Myocyte (in vitro differentiated cells): Measurements from ENCODE around the gene CYB5R3. TPM values are rescaled to one million over a fixed set of nuclear protein-coding genes. Genes with fewer than 3 reads are reported as not detected.
"Not testable (repeated sequence)": the region's sequence is repeated elsewhere in the genome, so short reads cannot be mapped to it uniquely, and the experiment has no call there.

Experiments used
- DNase-seq: peaks from one replicate; pipeline ENCODE4 v3.0.0-alpha.2; 2012; ENCODE audit warnings: low read depth
- total RNA-seq: library from RNA; depleted of rRNA; stranded (reverse); fragments of >200 nt; gene quantifications from 2 replicates; pipeline ENCODE4 v1.2.3, GENCODE V29; 2014

Gene CYB5R3
- total RNA-seq, 1 donor from 2014 or later: 237 TPM

- DNase-seq: not testable (repeated sequence)
Observed at GRCh38 chr22:42575996-42576574, 73.1 kb downstream of the CYB5R3 start.

DNA sequence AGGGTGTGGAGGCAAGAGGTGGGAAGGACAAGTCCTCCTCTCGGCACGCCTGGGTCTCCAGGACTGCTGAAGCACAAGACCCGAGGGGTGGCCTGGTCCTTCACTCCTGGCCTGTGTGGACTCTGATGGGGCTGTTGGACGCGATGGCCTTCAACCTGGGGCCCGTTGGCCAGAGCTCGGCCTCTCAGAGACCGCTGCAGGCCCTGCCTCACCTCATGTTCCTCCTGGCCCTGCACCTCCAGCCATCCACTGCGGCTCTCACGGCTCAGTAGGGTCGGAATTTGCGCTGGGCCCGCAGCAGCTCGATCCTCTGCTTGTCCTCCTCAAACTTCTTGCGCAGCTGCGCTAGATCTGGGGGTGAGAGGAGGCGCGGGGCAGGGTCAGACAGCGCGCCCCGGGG is 74.7 kb downstream of the CYB5R3 start:
- DNase-seq: not testable (repeated sequence)

- not testable (repeated sequence) for DNase-seq
Observed at GRCh38 chr22:42574046-42574445, 75.1 kb downstream of the CYB5R3 start.

- DNase-seq: not testable (repeated sequence)
Observed at GRCh38 chr22:42571068-42571467, 78.1 kb downstream of the CYB5R3 start.

DNA sequence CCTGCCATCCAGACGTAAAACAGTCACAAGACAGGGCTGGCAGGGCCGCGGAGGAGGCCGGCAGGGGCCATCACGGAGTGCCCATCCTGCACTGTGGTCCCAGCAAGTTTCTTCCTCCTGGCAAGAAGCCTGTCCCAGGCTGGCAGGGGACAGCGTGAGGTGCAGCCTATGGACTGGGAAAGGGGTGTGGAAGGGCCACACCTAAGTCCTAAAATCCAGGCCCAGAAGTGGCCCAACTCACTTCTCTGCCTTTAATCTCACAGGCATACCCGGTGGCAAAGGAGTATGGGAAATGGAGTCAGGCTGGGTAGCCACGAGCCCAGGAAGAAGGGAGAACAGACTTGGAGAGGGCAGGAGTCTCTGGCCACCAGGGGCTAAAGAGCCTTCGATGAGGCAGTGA is 78.6 kb downstream of the CYB5R3 start:
- DNase-seq: not testable (repeated sequence)

GRCh38 chr22:42567950-42568349 is 81.2 kb downstream of the CYB5R3 start:
- not testable (repeated sequence) for DNase-seq

Other genes starting within 250 kb of the CYB5R3 start
- not detected in 2 replicates for gene NFAM1, start 217.0 kb downstream of the CYB5R3 start, total RNA-seq
- gene RRP7A, start 129.6 kb downstream of the CYB5R3 start, total RNA-seq: 16.7 and 17.7 TPM in 2 replicates
- 1.6 and 2.8 TPM in 2 replicates for gene SERHL2, start 95.4 kb downstream of the CYB5R3 start, total RNA-seq
- gene POLDIP3, start 34.5 kb downstream of the CYB5R3 start, total RNA-seq: 26.2 and 29.5 TPM in 2 replicates
- gene ATP5MGL, start 8.8 kb downstream of the CYB5R3 start, total RNA-seq: not detected in 2 replicates
- 21.6 and 23.3 TPM in 2 replicates for gene A4GALT, start 71.5 kb upstream of the CYB5R3 start, total RNA-seq
- gene ARFGAP3, start 207.9 kb upstream of the CYB5R3 start, total RNA-seq: 62.0 and 78.2 TPM in 2 replicates